Measurements from ENCODE around the gene STRIT1. TPM values are rescaled to one million over a fixed set of nuclear protein-coding genes. Genes with fewer than 3 reads are reported as not detected.

The STRIT1 gene
- total and polyA plus RNA-seq, 9 of the 15 experiments (the other 6 are each of a cell fraction or from before 2014, with no cell fraction given), result not detected

GRCh38 chr3:155334914-155335723 lies 41.6 kb upstream of the STRIT1 start (continued):
- no peak for TF ChIP-seq ZNF280A (IDR thresholded peaks at IDR 0.05; ENCODE audit: low read depth, partially characterized antibody)
- TF ChIP-seq EP300 (IDR thresholded peaks at IDR 0.05; ENCODE audit: low read length), result peak; percentile 91
- TF ChIP-seq LCOR (CRISPR knock-in tag; IDR thresholded peaks at IDR 0.05), result 0 out of 2 replicates have a peak, but pooled peaks have one; percentile 20
- no peak for TF ChIP-seq ZEB2 (IDR thresholded peaks at IDR 0.05)
- no peak for TF ChIP-seq MTA1 (IDR thresholded peaks at IDR 0.05; ENCODE audit: borderline replicate concordance)
- peak; percentile 41; the same call in 1 of the 2 replicates for TF ChIP-seq ZNF583 (CRISPR knock-in tag; IDR thresholded peaks at IDR 0.05)
- no peak for TF ChIP-seq SRF (CRISPR knock-in tag; IDR thresholded peaks at IDR 0.05)
- TF ChIP-seq SIN3B (IDR thresholded peaks at IDR 0.05; ENCODE audit: low read depth), result no peak
- no peak for TF ChIP-seq CEBPB (tag; IDR thresholded peaks at IDR 0.05)
- TF ChIP-seq ZNF316 (IDR thresholded peaks at IDR 0.05), result peak; percentile 88
- no peak for TF ChIP-seq ZNF445 (CRISPR knock-in tag; IDR thresholded peaks at IDR 0.05; ENCODE audit: low read depth)
- TF ChIP-seq TCF15 (CRISPR knock-in tag; IDR thresholded peaks at IDR 0.05), result no peak
- no peak for TF ChIP-seq RBM34 (IDR thresholded peaks at IDR 0.05; ENCODE audit: borderline replicate concordance, insufficient read depth, low read length)
- TF ChIP-seq XRCC4 (IDR thresholded peaks at IDR 0.05; ENCODE audit: extremely low read depth, insufficient read depth, insufficient read length), result no peak
- TF ChIP-seq CCNT2 (IDR thresholded peaks at IDR 0.05; ENCODE audit: borderline replicate concordance, extremely low read depth, insufficient read length, low read depth, low read length), result no peak
- TF ChIP-seq ZFX (CRISPR knock-in tag; IDR thresholded peaks at IDR 0.05), result no peak
- TF ChIP-seq MYBL2 (IDR thresholded peaks at IDR 0.05; ENCODE audit: low read depth), result no peak
- no peak for TF ChIP-seq MYBL2 (CRISPR knock-in tag; IDR thresholded peaks at IDR 0.05; ENCODE audit: borderline replicate concordance)
- no peak for TF ChIP-seq ZNF644 (tag; IDR thresholded peaks at IDR 0.05; ENCODE audit: low read depth)
- no peak; a peak in 1 of 4 replicates for TF ChIP-seq NRF1 (conservative IDR thresholded peaks at IDR 0.05 in 1 of 2, IDR thresholded peaks at IDR 0.05 in 1 of 2)
- no peak for TF ChIP-seq CHD4 (IDR thresholded peaks at IDR 0.05; ENCODE audit: insufficient read depth, insufficient replicate concordance, low read depth, low read length, poor library complexity, severe bottlenecking)
- no peak for TF ChIP-seq GTF2A2 (tag; IDR thresholded peaks at IDR 0.05)
- no peak for TF ChIP-seq ZBTB7A (IDR thresholded peaks at IDR 0.05; ENCODE audit: borderline replicate concordance, control insufficient read depth, low read depth, low read length)
- TF ChIP-seq PCBP1 (IDR thresholded peaks at IDR 0.05; ENCODE audit: low read depth, low read length, poor library complexity, severe bottlenecking), result no peak
- TF ChIP-seq ZBTB43 (CRISPR knock-in tag; IDR thresholded peaks at IDR 0.05), result no peak
